ENCODE measurements around the gene CCDC192.

- no peak for TF ChIP-seq EP300 (IDR thresholded peaks at IDR 0.05)
- TF ChIP-seq POLR2A (IDR thresholded peaks at IDR 0.05), result no peak
These were observed 275.6 kb downstream of the CCDC192 start for GRCh38 chr5:127978738-127979300.

All from ovary (tissue), 1 donor.